ENCODE data around the gene NXPH3. TPM values are rescaled to one million over a fixed set of nuclear protein-coding genes. Genes with fewer than 3 reads are reported as not detected.

Gene NXPH3
- total RNA-seq, 4 donors from 2014 or later: 5.8 to 24.3 (median 9.0) TPM

DNA sequence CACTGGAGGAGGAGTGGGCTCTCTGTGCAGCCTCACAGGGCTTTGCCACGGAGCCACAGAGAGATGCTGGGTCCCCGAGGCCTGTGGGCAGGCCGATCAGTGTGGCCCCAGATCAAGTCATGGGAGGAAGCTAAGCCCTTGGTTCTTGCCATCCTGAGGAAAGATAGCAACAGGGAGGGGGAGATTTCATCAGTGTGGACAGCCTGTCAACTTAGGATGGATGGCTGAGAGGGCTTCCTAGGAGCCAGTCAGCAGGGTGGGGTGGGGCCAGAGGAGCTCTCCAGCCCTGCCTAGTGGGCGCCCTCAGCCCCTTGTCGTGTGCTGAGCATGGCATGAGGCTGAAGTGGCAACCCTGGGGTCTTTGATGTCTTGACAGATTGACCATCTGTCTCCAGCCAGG lies 3.9 kb downstream of the NXPH3 start:
- intact Hi-C loops (cut with DNase I; ENCODE audit: low total_unique reads): loop anchor here (10.0 kb wide), 1 partner anchor 195 kb away; no protein-coding TSS in a partner anchor
- Histone ChIP-seq H3K27ac (peak overlapping the region in 1 of 2 donors; percentile 31), H3K36me3 (no peaks in the 10 kb centered on the region), H3K9me3 (no peaks in the 10 kb centered on the region), H3K4me1 (peaks cover 9 to 13% of the 10 kb centered on the region in 2 donors), H3K4me3 (no peak overlapping the region), H3K27me3 (no peaks in the 10 kb centered on the region)
- no peak for DNase-seq
- TF ChIP-seq, protein P1, sequence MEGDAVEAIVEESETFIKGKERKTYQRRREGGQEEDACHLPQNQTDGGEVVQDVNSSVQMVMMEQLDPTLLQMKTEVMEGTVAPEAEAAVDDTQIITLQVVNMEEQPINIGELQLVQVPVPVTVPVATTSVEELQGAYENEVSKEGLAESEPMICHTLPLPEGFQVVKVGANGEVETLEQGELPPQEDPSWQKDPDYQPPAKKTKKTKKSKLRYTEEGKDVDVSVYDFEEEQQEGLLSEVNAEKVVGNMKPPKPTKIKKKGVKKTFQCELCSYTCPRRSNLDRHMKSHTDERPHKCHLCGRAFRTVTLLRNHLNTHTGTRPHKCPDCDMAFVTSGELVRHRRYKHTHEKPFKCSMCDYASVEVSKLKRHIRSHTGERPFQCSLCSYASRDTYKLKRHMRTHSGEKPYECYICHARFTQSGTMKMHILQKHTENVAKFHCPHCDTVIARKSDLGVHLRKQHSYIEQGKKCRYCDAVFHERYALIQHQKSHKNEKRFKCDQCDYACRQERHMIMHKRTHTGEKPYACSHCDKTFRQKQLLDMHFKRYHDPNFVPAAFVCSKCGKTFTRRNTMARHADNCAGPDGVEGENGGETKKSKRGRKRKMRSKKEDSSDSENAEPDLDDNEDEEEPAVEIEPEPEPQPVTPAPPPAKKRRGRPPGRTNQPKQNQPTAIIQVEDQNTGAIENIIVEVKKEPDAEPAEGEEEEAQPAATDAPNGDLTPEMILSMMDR (IDR thresholded peaks at IDR 0.05): no peak
- no peak for TF ChIP-seq POLR2A (IDR thresholded peaks at IDR 0.05)

DNA sequence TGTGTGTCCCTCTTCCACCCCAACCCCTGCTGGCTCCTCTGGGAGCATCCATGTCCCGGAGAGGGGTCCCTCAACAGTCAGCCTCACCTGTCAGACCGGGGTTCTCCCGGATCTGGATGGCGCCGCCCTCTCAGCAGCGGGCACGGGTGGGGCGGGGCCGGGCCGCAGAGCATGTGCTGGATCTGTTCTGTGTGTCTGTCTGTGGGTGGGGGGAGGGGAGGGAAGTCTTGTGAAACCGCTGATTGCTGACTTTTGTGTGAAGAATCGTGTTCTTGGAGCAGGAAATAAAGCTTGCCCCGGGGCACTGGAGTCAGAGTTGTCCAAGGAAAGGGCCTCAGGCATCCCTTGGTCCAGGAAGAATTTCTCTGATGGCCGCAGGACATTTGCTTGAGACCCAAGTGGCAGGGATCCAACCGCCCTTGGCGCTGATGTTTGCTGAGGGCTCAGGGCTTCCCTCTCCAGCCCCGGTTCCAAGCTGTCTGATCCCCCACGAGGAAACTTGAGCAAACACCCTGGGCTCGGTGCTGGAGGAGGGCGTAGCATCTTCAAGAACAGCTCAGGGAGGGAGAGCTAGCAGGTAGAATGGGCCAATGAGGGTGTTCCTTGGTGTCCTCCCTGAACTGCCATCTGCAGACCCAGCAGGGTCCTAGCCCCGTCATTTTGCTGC lies 4.5 kb downstream of the NXPH3 start:
- Histone ChIP-seq H3K4me1 (peaks cover 9 to 13% of the 10 kb centered on the region in 2 donors), H3K36me3 (no peaks in the 10 kb centered on the region), H3K9me3 (no peaks in the 10 kb centered on the region), H3K27me3 (no peaks in the 10 kb centered on the region), H3K27ac (no peak overlapping the region), H3K4me3 (no peak overlapping the region)
- DNase-seq: no peak
- TF ChIP-seq, protein P1 (IDR thresholded peaks at IDR 0.05): no peak
- TF ChIP-seq POLR2A (IDR thresholded peaks at IDR 0.05): no peak
- intact Hi-C loops (cut with DNase I; ENCODE audit: low total_unique reads): no loop called here

- intact Hi-C loops (cut with DNase I; ENCODE audit: low total_unique reads): no loop called here
- peaks cover 9 to 13% of the 10 kb centered on the region in 2 donors for H3K4me1 ChIP-seq
- H3K27ac ChIP-seq: no peak overlapping the region
- no peaks in the 10 kb centered on the region for H3K9me3 ChIP-seq
- no peaks in the 10 kb centered on the region for H3K27me3 ChIP-seq
- no peak for DNase-seq
- H3K36me3 ChIP-seq: no peaks in the 10 kb centered on the region
- no peak overlapping the region for H3K4me3 ChIP-seq
- TF ChIP-seq, protein P1 (IDR thresholded peaks at IDR 0.05): no peak
- TF ChIP-seq POLR2A (IDR thresholded peaks at IDR 0.05): no peak
These were observed 5.4 kb downstream of the NXPH3 start for GRCh38 chr17:49580981-49581647.

DNA sequence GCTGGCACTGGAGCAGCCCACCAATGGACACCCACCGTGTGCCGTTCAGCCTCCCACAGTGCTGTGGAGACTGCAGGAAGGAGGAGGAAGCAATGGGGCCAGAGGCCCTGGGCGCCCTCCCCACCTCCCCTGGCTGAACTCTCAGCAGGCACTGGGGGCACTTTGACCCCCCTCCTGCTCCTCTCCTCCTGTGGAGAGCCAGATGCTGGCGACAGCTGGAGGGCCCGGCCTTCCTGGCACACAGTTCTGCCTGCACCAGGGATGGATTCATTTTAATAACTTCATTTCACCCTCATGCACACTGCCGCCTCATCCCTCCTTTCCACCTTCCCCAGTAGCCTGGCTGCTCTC lies 6.0 kb downstream of the NXPH3 start:
- TF ChIP-seq POLR2A (IDR thresholded peaks at IDR 0.05): no peak
- TF ChIP-seq, protein P1 (IDR thresholded peaks at IDR 0.05): no peak
- H3K9me3 ChIP-seq: no peaks in the 10 kb centered on the region
- intact Hi-C loops (cut with DNase I; ENCODE audit: low total_unique reads): no loop called here
- H3K36me3 ChIP-seq: no peaks in the 10 kb centered on the region
- no peak for DNase-seq
- peaks cover 9 to 13% of the 10 kb centered on the region in 2 donors for H3K4me1 ChIP-seq
- H3K27me3 ChIP-seq: no peaks in the 10 kb centered on the region
- H3K27ac ChIP-seq: no peak overlapping the region
- H3K4me3 ChIP-seq: no peak overlapping the region

DNA sequence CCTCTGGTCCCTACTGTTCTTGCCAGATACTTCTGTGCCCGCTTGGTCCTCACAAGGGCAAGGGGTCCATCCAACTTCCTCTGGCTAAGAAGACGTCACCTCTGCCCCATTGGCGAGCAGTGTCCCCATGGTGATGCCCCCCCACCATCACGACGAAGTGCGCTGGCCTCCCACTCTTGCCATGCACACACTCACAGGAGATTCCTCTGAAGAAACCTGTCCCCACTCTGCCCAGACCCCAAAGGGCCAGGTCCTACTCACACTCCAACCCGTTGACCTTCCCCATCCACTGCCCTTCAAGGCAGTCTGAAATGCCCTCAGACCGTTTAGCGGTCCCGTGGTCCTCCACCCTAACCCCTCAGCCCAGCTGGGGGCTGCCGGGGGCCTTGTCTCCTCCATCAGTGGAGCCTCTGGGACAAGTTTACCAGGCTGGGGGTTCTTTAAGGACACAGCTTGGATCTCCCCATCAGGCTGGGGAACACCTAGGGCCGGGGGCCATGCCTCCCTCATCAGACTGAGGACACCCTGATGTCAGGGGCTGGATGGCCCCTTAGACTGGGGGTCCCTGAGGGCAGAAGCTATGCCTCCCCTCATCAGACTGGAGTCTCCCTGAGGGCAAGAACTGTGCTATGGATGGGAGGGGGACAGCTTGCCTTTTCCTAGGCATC lies 6.5 kb downstream of the NXPH3 start:
- Histone ChIP-seq H3K27me3 (no peaks in the 10 kb centered on the region), H3K36me3 (no peaks in the 10 kb centered on the region), H3K27ac (no peak overlapping the region), H3K4me3 (no peak overlapping the region), H3K9me3 (no peaks in the 10 kb centered on the region), H3K4me1 (peaks cover 9 to 13% of the 10 kb centered on the region in 2 donors)
- intact Hi-C loops (cut with DNase I; ENCODE audit: low total_unique reads): no loop called here
- DNase-seq: no peak
- TF ChIP-seq POLR2A (IDR thresholded peaks at IDR 0.05): no peak
- TF ChIP-seq, protein P1 (IDR thresholded peaks at IDR 0.05): no peak

Measured in uterus (tissue), 4 donors.